HCT116 (cell line): ENCODE results near the gene FABP6. TPM values are rescaled to one million over a fixed set of nuclear protein-coding genes. Genes with fewer than 3 reads are reported as not detected.

Experiments used
- ATAC-seq: fragments of 200-7000 bp; cut with Tn5 transposase; 2 replicates; pipeline ENCODE4 v1.9.1; 2020; ENCODE audit warnings: mild to moderate bottlenecking, moderate library complexity
- BruUV-seq: library from RNA; stranded (reverse); fragments of 400-500 nt; replicated peaks from 2 replicates; lab custom pipeline; 2021; lab: Mats Ljungman, UMichigan
- CTCF ChIA-PET: fragments of 300-600 bp; sonication (Branson Sonifier 250); formaldehyde crosslinking; loops from one replicate; lab custom pipeline; 2021; ENCODE audit warnings: antibody characterized with exemption; lab: Charles Lee
- POLR2A ChIA-PET: fragments of 300-600, 350-600 bp; sonication (Branson Sonifier 250); formaldehyde crosslinking; loops from one replicate; lab custom pipeline; 2021; ENCODE audit warnings: antibody characterized with exemption; lab: Charles Lee
- RAD21 ChIA-PET, 2 experiments: fragments of 300-600 bp; sonication (Branson Sonifier 250); formaldehyde crosslinking; loops; one replicate each; lab custom pipeline; 2023; ENCODE audit warnings: low total read pairs in 2 of 2; ENCODE audit not compliant: uncharacterized antibody in 2 of 2, unreplicated experiment in 2 of 2, low non-redundant PET in 1 of 2; lab: Charles Lee
- DNase-seq: peaks from one replicate; pipeline ENCODE4 v3.0.0-alpha.2; 2010; ENCODE audit warnings: low read depth, low spot score
- H2AFZ ChIP-seq: fragments of 200-600 bp; shearing (Covaris generic), sonication (generic); 2 replicates; pipeline ENCODE4 v1.6.1; 2017; ENCODE audit warnings: low read depth, mixed run types, mixed read lengths, antibody characterized with exemption, low read length; ENCODE audit not compliant: poor library complexity, severe bottlenecking
- H3K27ac ChIP-seq: 2 replicates; pipeline ENCODE4 v1.5.1; 2012; ENCODE audit warnings: low read depth, low read length
- H3K27me3 ChIP-seq: fragments of 200-600 bp; sonication (generic); 2 replicates; pipeline ENCODE4 v1.6.1; 2016; ENCODE audit warnings: mixed run types, low read length, mixed read lengths; ENCODE audit not compliant: insufficient read depth
- H3K36me3 ChIP-seq, 2 experiments: fragments of 200-500 bp in 1 of 2; fragments of 200-600 bp in 1 of 2; sonication (Bioruptor generic) in 1 of 2; sonication (generic) in 1 of 2; 2 replicates each; pipeline versions ENCODE4 v1.5.1 to v1.6.1; 2014 to 2016; ENCODE audit warnings: low read length in 2 of 2, inconsistent platforms in 1 of 2, mixed read lengths in 1 of 2, mixed run types in 1 of 2; ENCODE audit not compliant: insufficient read depth in 2 of 2, control insufficient read depth in 1 of 2
- H3K4me1 ChIP-seq, 2 experiments: fragments of 200-600 bp in 1 of 2; sonication (generic) in 1 of 2; 2 replicates each; pipeline versions ENCODE4 v1.5.1 to v1.6.1; 2012 to 2017; ENCODE audit warnings: low read length in 2 of 2, inconsistent platforms in 1 of 2, mild to moderate bottlenecking in 1 of 2, mixed read lengths in 1 of 2, mixed run types in 1 of 2, moderate library complexity in 1 of 2; ENCODE audit not compliant: insufficient read depth in 2 of 2, control insufficient read depth in 1 of 2
- H3K4me2 ChIP-seq: fragments of 200-600 bp; sonication (generic); 2 replicates; pipeline ENCODE4 v1.6.1; 2017; ENCODE audit warnings: mixed run types, low read length, mixed read lengths
- H3K4me3 ChIP-seq, 2 experiments: fragments of 200-600 bp in 1 of 2; sonication (generic) in 1 of 2; replicated peaks in 1 of 2; 2 replicates each; pipeline ENCODE4 v1.5.1; 2011 to 2016; ENCODE audit warnings: low read length in 2 of 2, control low read depth in 1 of 2, low read depth in 1 of 2, mild to moderate bottlenecking in 1 of 2, mixed read lengths in 1 of 2, mixed run types in 1 of 2
- H3K79me2 ChIP-seq: fragments of 200-600 bp; sonication (generic); 2 replicates; pipeline ENCODE4 v1.6.1; 2017; ENCODE audit warnings: mild to moderate bottlenecking, mixed run types, low read length, moderate library complexity, mixed read lengths; ENCODE audit not compliant: insufficient read depth
- H3K9ac ChIP-seq: fragments of 200-600 bp; sonication (generic); 2 replicates; pipeline ENCODE4 v1.6.1; 2016; ENCODE audit warnings: low read length, mixed read lengths
- H3K9me2 ChIP-seq: fragments of 200-600 bp; sonication (generic), shearing (Covaris generic); 2 replicates; pipeline ENCODE4 v1.6.1; 2017; ENCODE audit warnings: mixed run types, mild to moderate bottlenecking, moderate library complexity; ENCODE audit not compliant: insufficient read depth
- H3K9me3 ChIP-seq, 2 experiments: fragments of 200-500 bp in 1 of 2; fragments of 200-600 bp in 1 of 2; sonication (Bioruptor generic) in 1 of 2; sonication (generic) in 1 of 2; 2 replicates each; pipeline ENCODE4 v1.6.1; 2014 to 2017; ENCODE audit warnings: low read length in 2 of 2, mixed read lengths in 2 of 2, inconsistent platforms in 1 of 2, low read depth in 1 of 2, mild to moderate bottlenecking in 1 of 2, mixed run types in 1 of 2, moderate library complexity in 1 of 2; ENCODE audit not compliant: control insufficient read depth in 1 of 2, insufficient read depth in 1 of 2
- H4K20me1 ChIP-seq: fragments of 200-600 bp; sonication (generic), shearing (Covaris generic); 2 replicates; pipeline ENCODE4 v1.6.1; 2017; ENCODE audit warnings: mixed run types, mild to moderate bottlenecking, moderate library complexity; ENCODE audit not compliant: insufficient read depth
- EGR1 ChIP-seq: IDR thresholded peaks from 2 replicates; pipeline ENCODE4 v1.6.1; 2012; ENCODE audit warnings: low read depth
- intact Hi-C: fragments of 100-400 bp; cut with micrococcal nuclease; formaldehyde crosslinking; loops from 2 replicates; pipeline ENCODE4 v1.10.0; 2022
- total RNA-seq: library from RNA; stranded (reverse); gene quantifications from one replicate; pipeline ENCODE4 v1.2.1, GENCODE V29; 2021; ENCODE audit not compliant: unreplicated experiment

FABP6 gene
- total RNA-seq, 1 experiment from 2014 or later, result 8.5 TPM

GRCh38 chr5:160287378-160288051 lies 58.2 kb downstream of the FABP6 start:
- ChIA-PET RAD21 (no interaction called here), POLR2A (no interaction called here)
- H3K36me3 ChIP-seq, result no peaks in the 10 kb centered on the region
- TF ChIP-seq EGR1, result no peak
- TF ChIP-seq, all 23 proteins: peak for 0
- CTCF ChIA-PET, result no interaction called here
- Histone ChIP-seq H3K9me3 (no peaks in the 10 kb centered on the region), H3K9me2 (no peaks in the 10 kb centered on the region), H3K4me3 (no peak overlapping the region), H4K20me1 (no peaks in the 10 kb centered on the region), H3K4me2 (no peak overlapping the region), H3K9ac (no peak overlapping the region), H3K4me1 (peaks cover 0 to 10% of the 10 kb centered on the region in 2 experiments; a peak in 1 of 4 replicates), H3K79me2 (no peaks in the 10 kb centered on the region), H3K27ac (no peak overlapping the region; the same call in 1 of the 2 replicates), H3K27me3 (no peaks in the 10 kb centered on the region), H2AFZ (no peak overlapping the region)
- no peak for DNase-seq
- ATAC-seq, result no peak
- intact Hi-C loops, result no loop called here
- no TSS peak for BruUV-seq

Other genes starting within 250 kb of the FABP6 start
- 48.1 TPM for gene TTC1, start 220.4 kb upstream of the FABP6 start, total RNA-seq
- 14.7 TPM for gene PWWP2A, start 110.1 kb upstream of the FABP6 start, total RNA-seq
- 2.9 TPM for gene CCNJL, start 83.1 kb downstream of the FABP6 start, total RNA-seq
- 0.15 TPM for gene C1QTNF2, start 141.1 kb downstream of the FABP6 start, total RNA-seq
- 4.2 TPM for gene FAM200C, start 170.5 kb downstream of the FABP6 start, total RNA-seq
- gene SLU7, start 189.6 kb downstream of the FABP6 start, total RNA-seq, result 43.6 TPM
- 183 TPM for gene PTTG1, start 192.3 kb downstream of the FABP6 start, total RNA-seq